ENCODE results near the gene MYCBPAP.
A peak's percentile ranks its signal among the peaks of the same experiment; 100 is the strongest.

The MYCBPAP gene

DNA sequence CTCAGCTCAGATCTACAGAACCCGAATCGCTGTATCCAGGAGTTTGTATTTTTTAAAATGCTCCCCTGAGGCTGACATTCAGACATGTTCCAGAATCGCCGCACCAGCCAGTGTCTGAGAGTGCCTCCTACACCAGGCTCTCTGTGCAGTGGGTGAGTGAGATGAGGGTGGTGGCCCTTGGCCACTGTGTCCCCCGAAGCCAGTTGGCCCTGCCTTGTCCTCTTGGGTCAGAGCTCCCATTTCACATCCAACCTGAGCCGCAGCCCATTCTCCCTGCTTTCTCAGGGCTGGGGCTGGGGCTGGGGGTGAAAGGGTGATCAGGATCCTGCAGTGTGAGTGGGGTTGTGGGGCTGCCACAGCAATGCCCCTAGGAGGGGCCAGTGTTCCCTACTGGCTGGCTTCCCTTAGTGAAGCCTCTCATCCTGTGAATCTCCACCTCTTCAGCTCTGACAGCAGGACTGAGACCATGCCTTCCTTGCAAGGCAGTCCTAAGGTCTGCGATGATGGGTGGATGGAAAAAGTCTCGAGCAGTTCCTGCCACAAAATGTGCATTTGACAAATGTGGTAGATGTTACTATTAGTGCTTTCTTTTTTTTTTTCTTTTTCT, 12.9 kb upstream of the MYCBPAP start:
- H3K4me3 Mint-ChIP-seq = no peak overlapping the region
- peaks cover 2% of the 10 kb centered on the region for H3K27me3 Mint-ChIP-seq
- no peaks in the 10 kb centered on the region for H3K9me3 Mint-ChIP-seq
- H3K4me1 Mint-ChIP-seq = no peaks in the 10 kb centered on the region
- peaks cover 2% of the 10 kb centered on the region for H3K36me3 Mint-ChIP-seq
- no peak overlapping the region for H3K27ac Mint-ChIP-seq

DNA sequence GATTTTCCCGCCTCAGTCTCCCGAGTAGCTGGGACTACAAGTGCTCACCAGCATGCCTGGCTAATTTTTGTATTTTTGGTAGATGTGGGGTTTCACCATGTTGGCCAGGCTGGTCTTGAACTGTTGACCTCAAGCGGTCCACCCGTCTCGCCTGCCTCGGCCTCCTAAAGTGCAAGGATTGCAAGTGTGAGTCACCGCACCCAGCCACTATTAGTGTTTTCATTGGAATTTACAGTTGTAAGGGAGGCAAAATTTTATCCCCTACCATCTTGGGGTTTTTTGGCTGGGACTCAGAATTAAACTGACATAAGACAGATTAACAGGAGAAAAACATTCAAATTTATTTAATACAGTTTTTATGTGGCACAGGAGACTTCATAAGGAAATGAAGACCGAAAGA, 12.3 kb upstream of the MYCBPAP start:
- Mint-ChIP-seq H3K4me3 (no peak overlapping the region), H3K27ac (no peak overlapping the region), H3K27me3 (peaks cover 2% of the 10 kb centered on the region), H3K9me3 (no peaks in the 10 kb centered on the region), H3K4me1 (no peaks in the 10 kb centered on the region), H3K36me3 (peaks cover 2% of the 10 kb centered on the region)

DNA sequence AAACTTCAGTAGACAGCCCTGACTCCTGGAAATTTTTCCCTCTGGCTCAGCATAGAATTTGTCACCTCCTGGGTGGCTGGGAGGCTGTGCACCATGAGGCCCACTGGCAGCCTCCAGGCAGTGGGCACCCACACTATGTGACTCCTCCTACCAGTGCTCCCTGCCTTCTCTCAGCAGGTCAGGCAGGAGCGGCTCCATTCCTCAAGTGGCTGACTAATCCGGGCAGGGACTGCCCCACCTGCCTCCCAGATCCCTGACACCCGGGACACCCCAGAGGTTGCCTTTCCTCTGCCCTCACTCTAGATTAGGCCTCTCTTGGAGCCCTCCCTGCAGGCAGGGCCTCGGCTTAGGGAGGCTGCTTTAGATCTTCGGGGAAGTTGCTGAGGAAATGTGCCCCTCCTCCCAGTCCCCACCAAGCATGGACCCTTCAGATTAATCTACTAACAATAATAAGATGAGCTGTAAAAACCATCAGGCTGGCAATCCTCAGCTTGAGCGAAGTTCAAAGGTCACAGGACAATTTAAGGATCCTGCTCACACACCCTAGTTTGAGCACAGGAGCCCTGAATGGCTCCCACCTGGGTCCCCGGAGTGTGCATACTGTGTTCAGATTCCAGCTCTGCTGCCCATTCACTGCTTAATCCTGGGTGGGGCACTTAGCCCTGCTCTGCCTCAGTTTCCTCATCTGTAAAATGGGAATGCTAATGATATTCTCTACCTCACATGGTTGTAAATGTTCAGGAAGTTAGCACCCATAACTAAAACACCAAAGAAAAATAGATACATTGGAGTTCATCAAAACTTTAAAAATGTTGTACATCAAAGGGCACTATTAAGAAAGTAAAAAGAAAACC, 10.0 kb upstream of the MYCBPAP start:
- H3K27ac Mint-ChIP-seq = no peak overlapping the region
- no peaks in the 10 kb centered on the region for H3K4me1 Mint-ChIP-seq
- peaks cover 2% of the 10 kb centered on the region for H3K27me3 Mint-ChIP-seq
- no peak overlapping the region for H3K4me3 Mint-ChIP-seq
- no peaks in the 10 kb centered on the region for H3K36me3 Mint-ChIP-seq
- no peaks in the 10 kb centered on the region for H3K9me3 Mint-ChIP-seq

DNA sequence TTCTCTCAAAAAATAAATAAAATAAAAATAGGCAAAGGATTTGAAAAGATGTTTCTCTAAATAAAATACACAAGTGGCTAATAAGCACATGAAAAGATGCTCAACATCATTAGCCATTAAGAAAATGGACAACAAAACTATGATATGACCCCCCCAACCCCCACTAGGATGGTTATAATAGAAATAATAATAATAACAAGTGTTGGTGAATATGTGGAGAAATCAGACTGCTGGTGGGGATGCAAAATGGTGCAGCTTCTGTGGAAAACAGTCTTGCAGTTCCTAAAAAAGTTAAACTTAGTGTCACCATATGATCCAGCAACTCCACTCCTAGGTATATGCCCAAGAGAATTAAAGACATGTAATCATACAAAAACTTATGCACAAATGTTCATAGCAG, 9.0 kb upstream of the MYCBPAP start:
- H3K27ac Mint-ChIP-seq = no peak overlapping the region
- H3K27me3 Mint-ChIP-seq = peaks cover 2% of the 10 kb centered on the region
- H3K36me3 Mint-ChIP-seq = no peaks in the 10 kb centered on the region
- peaks cover 5% of the 10 kb centered on the region for H3K4me1 Mint-ChIP-seq
- H3K4me3 Mint-ChIP-seq = no peak overlapping the region
- no peaks in the 10 kb centered on the region for H3K9me3 Mint-ChIP-seq

DNA sequence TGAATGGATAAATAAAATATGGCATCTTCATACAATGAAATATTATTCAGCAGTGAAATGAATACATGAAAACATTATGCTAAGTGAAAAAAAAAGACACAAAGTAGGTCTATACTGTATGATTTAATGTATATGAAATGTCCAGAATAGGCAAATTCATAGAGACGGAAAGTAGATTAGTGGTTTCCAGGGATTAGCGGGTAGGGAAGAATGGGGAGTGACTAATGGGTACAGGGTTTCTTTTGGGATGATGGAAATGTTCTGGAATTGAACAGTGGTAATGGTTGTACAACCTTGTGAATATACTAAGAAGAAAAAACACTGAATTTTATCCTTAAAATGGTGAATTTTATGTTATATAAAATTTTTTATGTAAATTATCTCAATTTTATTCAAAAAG, 8.5 kb upstream of the MYCBPAP start:
- Mint-ChIP-seq H3K36me3 (no peaks in the 10 kb centered on the region), H3K9me3 (no peaks in the 10 kb centered on the region), H3K27ac (no peak overlapping the region), H3K4me1 (peaks cover 9% of the 10 kb centered on the region), H3K4me3 (no peak overlapping the region), H3K27me3 (peaks cover 2% of the 10 kb centered on the region)

DNA sequence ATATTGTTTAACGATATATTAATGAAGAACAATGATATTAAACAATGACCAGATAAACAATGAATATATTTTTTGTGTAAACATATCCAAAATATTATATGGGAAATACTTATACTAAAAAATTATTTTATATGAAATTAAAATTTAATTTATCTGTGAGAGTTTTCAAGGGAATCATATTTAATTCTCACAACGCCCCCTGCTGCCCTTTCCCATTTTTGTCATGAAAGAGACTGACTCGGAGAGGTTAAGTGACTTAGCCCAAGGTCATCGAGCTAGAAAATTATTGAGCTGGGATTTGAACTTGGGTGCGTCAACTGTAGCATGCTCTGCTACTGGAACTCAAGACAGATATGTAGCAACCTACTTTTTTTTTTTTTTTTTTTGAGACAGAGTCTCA, 7.2 kb upstream of the MYCBPAP start:
- Mint-ChIP-seq H3K4me1 (peaks cover 18% of the 10 kb centered on the region), H3K27ac (no peak overlapping the region), H3K9me3 (no peaks in the 10 kb centered on the region), H3K36me3 (no peaks in the 10 kb centered on the region), H3K4me3 (no peak overlapping the region), H3K27me3 (peaks cover 2% of the 10 kb centered on the region)

DNA sequence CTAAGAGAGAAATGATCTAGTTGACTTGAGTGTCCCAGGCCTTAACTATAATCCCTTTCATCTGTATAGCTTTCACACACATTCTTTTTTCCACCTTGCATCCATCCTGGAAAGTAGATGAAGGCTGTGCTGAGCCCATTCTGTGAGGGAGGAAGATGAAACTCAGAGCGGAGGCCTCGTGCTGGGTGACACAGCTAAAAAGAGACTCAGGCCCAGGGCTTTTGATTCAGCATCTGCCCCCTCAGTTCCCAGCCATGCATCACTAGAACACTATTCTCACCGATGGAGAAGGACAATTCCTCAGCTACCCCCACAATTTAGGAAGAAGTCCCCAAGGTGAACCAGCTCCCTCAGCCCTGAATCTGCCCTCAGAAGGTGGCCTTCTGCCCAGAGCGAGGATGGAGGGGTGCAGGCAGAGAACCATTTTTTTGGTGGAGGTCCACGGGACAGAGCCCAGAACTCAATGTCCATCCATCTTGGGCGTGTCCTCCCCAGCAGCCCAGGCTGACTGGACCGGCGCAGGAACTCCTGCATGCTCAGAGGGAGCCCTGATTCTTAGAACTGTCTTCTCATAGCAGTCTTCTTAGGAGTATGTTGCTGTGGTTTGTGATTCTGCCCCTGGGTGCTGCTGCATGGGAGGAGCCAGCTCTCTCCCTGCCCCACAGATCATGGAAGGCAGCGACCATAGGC, 5.8 kb upstream of the MYCBPAP start:
- Mint-ChIP-seq H3K9me3 (no peaks in the 10 kb centered on the region), H3K4me1 (peaks cover 19% of the 10 kb centered on the region), H3K36me3 (no peaks in the 10 kb centered on the region), H3K27me3 (peaks cover 2% of the 10 kb centered on the region), H3K27ac (no peak overlapping the region), H3K4me3 (no peak overlapping the region)

DNA sequence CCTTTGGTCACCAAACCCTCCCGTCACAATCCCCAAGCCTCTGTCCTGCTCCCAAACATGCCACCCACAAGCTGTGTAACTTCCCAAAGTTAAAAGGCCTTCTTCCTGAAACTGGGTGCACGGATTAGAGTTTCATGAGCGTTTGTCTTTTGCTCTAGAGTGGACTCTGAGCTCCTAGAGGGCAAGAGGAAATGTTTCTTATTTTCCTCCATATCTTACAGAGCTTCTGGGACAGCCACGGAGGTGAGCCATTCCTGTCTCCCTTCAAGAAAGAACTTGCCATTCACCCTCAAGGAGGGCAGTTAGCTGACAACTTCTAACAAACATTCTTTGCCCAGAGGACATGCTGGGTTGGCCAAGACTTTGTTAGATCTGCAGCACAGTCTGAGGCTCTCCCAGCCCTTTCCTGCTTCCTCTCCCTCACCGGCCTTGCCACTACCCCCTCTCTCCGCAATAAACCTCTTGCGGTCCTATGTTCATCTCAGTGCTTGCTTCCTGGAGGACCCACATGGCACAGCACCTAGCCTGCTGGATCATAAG, 2.6 kb upstream of the MYCBPAP start:
- H3K4me1 Mint-ChIP-seq = peaks cover 38% of the 10 kb centered on the region
- no peak overlapping the region for H3K27ac Mint-ChIP-seq
- no peaks in the 10 kb centered on the region for H3K27me3 Mint-ChIP-seq
- H3K36me3 Mint-ChIP-seq = no peaks in the 10 kb centered on the region
- no peak overlapping the region for H3K4me3 Mint-ChIP-seq
- H3K9me3 Mint-ChIP-seq = no peaks in the 10 kb centered on the region

DNA sequence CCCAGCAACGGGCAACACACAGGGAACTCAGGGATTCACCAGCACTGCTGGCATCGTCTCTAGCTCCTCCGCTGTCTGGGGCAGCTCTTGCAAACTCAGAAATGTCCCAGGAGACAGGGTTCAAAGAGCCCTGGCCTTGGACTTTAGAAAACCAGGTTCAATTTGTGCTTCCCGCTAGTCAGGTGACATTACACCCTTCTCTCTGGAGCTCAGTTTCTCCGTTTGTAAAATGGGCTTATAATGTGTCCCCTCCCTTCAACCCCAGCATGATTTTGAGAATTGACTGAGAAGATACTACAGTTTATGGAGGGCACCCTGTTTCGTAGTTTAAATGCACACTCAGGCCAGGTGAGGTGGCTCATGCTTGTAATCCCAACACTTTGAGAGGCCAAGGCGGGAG, 1.9 kb upstream of the MYCBPAP start:
- Mint-ChIP-seq H3K27me3 (no peaks in the 10 kb centered on the region), H3K4me3 (peak overlapping the region; percentile 11), H3K9me3 (no peaks in the 10 kb centered on the region), H3K4me1 (peaks cover 44% of the 10 kb centered on the region), H3K36me3 (no peaks in the 10 kb centered on the region), H3K27ac (no peak overlapping the region)

DNA sequence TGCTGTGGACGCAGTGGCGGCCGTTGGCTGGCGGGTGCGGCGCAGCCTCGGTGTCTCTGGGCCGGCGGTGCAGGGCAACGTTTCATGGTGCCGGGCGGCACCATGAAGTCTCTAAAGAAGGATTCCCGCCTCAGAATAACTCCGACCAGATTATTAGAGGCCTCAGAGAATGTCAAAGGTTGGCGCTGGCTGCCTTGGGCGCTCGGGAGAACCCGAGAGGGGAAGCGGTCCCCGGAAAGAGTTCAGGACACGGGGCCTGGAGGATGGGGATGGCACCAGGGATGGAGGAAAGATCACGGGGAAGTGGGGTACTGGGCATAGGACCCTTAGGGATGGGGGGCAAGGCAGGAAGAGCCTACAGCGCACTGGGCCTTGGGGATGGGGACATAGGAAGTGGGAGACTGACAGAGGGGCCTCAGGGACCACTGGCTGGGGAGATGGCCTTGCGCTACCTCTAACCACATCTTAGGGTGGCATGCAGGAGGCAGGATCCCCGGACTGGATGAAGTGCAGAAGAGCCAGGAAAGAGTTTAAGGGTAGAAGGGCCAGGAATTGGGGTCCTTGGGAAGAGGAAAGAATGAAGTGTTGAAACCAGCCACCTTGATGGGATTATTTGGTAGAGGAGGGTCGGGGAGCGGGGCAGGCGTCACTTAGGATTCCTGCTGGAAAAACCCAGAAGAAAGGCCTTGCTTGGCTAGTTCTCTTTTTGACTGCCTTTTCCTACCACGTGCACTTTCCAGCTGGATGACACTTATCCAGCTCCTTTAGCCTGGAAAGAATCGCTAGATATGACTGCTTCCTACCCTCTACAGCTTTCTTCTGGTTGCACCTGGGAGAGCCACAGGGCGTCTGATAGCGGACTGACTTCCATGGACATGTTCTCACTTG, 578 bp downstream of the MYCBPAP start:
- no peaks in the 10 kb centered on the region for H3K9me3 Mint-ChIP-seq
- peak overlapping the region; percentile 91 for H3K4me3 Mint-ChIP-seq
- peaks cover 47% of the 10 kb centered on the region for H3K4me1 Mint-ChIP-seq
- H3K27me3 Mint-ChIP-seq = no peaks in the 10 kb centered on the region
- no peaks in the 10 kb centered on the region for H3K36me3 Mint-ChIP-seq
- peak overlapping the region; percentile 63 for H3K27ac Mint-ChIP-seq

DNA sequence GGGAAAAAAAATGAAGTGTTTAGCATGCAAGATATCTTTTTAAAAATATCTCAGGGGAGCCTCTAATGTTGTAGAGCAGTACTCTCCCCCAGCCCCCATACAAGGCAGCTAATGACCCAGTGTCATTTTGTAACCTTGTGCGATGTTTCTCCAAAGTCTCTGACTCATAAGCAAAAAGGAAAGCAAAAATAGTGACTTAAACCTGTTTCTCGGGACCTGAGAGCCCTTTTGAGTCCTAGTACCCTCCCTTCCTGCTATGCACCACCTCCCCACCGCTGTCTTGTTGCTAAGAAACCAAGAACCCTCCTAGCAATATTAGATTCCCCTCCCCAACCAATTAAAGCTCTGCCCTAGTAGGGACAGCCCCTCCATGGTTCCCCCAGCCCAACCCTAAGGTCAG, 2.8 kb downstream of the MYCBPAP start:
- no peak overlapping the region for H3K4me3 Mint-ChIP-seq
- peaks cover 33% of the 10 kb centered on the region for H3K4me1 Mint-ChIP-seq
- no peaks in the 10 kb centered on the region for H3K9me3 Mint-ChIP-seq
- H3K27ac Mint-ChIP-seq = peak overlapping the region; percentile 76
- H3K36me3 Mint-ChIP-seq = no peaks in the 10 kb centered on the region
- no peaks in the 10 kb centered on the region for H3K27me3 Mint-ChIP-seq

DNA sequence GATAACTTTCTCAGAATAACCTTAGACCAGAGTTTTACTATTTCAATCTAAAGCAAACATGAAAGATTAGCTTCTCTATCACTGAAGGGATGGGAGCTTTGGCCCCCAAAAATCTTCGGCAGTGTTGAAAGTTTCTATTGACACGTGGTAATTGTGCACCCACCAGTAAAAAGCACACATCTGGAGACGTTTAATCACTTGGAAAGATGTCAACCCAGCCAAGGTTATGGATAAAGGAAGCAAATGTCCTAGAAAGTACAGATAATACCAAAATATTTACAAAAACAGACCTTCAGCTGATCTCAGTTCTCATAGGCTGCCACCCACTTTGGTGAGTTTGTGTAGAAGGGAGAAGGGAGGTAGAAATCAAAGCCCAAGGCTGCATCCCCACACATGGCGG, 5.3 kb downstream of the MYCBPAP start:
- no peaks in the 10 kb centered on the region for H3K27me3 Mint-ChIP-seq
- H3K4me1 Mint-ChIP-seq = peaks cover 39% of the 10 kb centered on the region
- H3K36me3 Mint-ChIP-seq = no peaks in the 10 kb centered on the region
- H3K4me3 Mint-ChIP-seq = no peak overlapping the region
- no peak overlapping the region for H3K27ac Mint-ChIP-seq
- H3K9me3 Mint-ChIP-seq = no peaks in the 10 kb centered on the region

DNA sequence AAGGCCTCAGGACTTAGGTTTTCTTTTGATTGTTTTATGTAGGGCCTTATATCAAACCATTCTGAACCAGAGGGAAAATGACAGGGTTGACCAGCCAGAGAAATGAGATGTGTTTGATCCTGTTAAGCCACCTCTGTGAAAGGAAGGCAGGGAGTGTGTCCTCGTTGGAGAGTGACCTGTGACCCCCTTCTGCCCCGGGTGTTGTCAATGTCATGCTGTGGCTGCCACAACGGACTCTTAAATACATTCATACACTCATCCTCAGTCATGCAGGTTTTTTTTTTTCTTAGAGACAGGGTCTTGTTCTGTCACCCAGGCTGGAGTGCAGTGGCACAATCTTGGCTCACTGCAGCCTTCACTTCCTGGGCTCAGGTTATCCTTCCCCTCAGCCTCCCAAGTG, 6.1 kb downstream of the MYCBPAP start:
- H3K27me3 Mint-ChIP-seq = no peaks in the 10 kb centered on the region

DNA sequence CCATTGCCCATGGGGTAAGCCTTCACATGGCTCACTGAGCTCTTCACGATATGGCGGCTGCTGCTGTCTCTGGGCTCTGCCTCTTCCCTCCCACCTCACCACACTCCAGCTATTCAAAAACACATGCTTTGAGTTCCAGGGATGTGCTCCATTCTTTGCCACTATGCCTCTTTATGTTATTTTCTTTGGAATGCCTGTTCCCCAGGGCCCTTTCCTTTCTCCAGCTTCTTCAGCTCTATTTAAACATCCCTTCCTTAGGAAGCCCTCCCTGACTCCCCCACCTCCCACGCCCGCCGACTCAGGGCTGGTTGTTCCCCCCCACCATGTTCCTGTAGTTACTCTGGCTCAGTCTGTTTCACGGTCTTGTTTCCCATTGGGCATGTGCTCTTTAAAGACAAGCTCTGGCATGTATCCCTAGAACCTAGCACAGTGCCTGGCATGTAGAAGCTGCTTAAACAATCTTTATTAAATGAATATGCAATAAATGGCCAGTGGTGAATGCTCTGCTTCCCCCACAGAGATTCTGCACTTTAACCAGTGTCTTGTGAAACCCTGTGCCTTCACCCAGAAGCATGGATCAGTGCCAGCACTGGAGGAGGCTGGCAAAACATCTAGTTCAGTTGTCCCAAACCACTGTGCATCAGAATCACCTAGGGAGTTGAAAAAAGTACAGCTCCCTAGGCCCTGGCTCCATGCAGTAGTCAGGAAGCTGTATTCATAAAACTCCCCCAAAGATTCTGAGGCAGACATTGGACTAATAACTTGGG, 6.9 kb downstream of the MYCBPAP start:
- H3K27me3 Mint-ChIP-seq = no peaks in the 10 kb centered on the region
- H3K27ac Mint-ChIP-seq = no peak overlapping the region
- H3K4me1 Mint-ChIP-seq = peaks cover 26% of the 10 kb centered on the region
- no peaks in the 10 kb centered on the region for H3K9me3 Mint-ChIP-seq
- H3K4me3 Mint-ChIP-seq = no peak overlapping the region
- H3K36me3 Mint-ChIP-seq = no peaks in the 10 kb centered on the region

More for the DNA sequence above, 6.1 kb downstream of the MYCBPAP start:
- H3K36me3 Mint-ChIP-seq = no peaks in the 10 kb centered on the region
- H3K9me3 Mint-ChIP-seq = no peaks in the 10 kb centered on the region
- H3K4me3 Mint-ChIP-seq = no peak overlapping the region
- H3K4me1 Mint-ChIP-seq = peaks cover 31% of the 10 kb centered on the region
- no peak overlapping the region for H3K27ac Mint-ChIP-seq
